HuH-7.5 (cell line): Measurements from ENCODE around the gene TRRAP.
"Not testable (repeated sequence)": the region's sequence is repeated elsewhere in the genome, so short reads cannot be mapped to it uniquely, and the experiment has no call there.

Source experiments
- DNase-seq: peaks from one replicate; pipeline ENCODE4 v3.0.0; 2011; ENCODE audit warnings: low spot score

TRRAP gene

DNA sequence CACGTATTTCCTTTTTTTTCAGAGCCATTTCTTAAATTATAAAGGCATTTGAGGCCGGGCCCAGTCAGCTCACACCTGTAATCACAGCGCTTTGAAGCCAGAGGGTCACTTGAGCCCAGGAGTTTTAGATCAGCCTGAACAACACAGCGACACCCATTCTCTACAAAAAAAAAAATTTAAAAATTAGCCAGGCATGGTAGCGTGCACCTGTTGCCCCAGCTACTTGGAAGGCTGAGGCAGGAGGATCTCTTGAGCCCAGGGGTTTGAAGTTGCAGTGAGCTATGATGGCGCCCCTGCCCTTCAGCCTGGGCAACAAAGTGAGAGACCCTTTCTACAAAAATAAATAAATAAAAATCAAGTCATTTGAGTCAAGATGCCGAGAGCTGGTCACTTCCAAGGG is 11.6 kb upstream of the TRRAP start:
- DNase-seq = no peak

- DNase-seq = no peak
Observed at GRCh38 chr7:98868450-98868849, 9.9 kb upstream of the TRRAP start.

GRCh38 chr7:98869027-98869596 is 9.2 kb upstream of the TRRAP start:
- DNase-seq = no peak

GRCh38 chr7:98869597-98870120 is 8.7 kb upstream of the TRRAP start, which contains the start of gene TMEM130:
Gene TMEM130, minus strand, starts transcription at chr7:98870014. Its CDS starts 153 bp downstream, at chr7:98869861.
- no peak for DNase-seq

GRCh38 chr7:98870121-98870651 is 8.1 kb upstream of the TRRAP start:
- DNase-seq = no peak

- no peak for DNase-seq
Observed at GRCh38 chr7:98870807-98871491, 7.4 kb upstream of the TRRAP start.

DNA sequence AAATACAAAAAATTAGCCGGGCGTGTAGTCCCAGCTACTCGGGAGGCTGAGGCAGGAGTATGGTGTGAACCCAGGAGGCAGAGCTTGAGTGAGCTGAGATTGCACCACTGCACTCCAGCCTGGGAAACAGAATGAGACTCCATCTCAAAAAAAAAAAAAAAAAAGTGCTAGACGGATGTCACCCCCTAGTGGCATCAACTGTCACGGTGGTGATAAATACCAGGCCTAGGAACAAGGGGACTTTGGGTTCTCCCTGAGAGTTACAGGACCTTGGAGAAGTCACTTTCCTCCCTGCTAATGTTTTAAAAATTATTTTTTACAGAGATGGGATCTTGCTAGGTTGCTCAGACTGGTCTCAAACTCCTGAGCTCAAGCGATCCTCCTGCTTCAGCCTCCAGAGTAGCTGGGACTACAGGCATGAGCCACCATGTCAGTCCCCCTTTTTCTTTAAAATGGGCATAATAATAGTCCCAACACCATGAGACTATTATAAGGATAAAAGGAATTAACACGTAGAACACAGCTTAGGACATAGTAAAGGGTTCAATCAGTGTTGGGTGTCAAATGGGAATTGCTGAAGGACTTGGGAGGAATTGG is 5.9 kb upstream of the TRRAP start:
- peak; percentile 78 for DNase-seq

GRCh38 chr7:98873610-98874009 is 4.7 kb upstream of the TRRAP start:
- DNase-seq = not testable (repeated sequence)

DNA sequence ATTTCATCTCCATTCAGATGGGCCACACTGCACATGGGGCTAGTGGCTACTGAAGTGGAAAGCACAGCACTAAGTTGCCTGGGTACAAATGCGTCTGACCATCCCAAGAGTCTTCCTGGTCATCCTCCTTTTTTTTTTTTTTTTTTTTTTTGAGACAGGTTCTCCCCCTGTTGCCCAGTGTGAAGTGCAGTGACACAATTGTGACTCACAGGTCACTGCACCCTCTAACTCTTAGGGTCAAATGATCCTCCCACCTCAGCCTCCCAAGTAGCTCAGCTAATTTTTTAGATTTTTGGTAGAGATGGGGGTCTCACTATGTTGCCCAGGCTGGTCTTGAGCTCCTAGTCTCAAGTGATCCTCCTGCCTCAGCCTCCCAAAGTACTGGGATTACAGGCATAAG is 3.4 kb upstream of the TRRAP start:
- DNase-seq = no peak

DNA sequence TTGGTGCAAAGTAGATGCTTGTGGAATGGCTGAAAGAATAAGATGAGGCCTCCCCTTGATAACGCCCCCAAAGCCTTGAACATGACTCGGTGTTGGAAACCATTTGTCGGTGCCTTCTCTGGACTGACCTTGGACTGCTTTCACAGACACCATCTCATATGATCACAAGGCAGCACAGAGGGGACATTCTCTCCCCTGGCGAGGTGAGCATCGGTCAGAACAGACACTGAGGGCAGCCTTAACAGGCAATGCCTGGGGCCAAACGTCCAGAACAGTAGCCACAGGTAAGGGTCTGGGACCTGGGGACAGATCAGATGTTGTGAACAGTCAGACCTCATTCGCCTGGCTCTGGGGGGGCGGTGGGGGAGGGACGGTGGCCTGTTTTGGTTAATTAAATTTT is 2.8 kb upstream of the TRRAP start:
- no peak for DNase-seq

DNA sequence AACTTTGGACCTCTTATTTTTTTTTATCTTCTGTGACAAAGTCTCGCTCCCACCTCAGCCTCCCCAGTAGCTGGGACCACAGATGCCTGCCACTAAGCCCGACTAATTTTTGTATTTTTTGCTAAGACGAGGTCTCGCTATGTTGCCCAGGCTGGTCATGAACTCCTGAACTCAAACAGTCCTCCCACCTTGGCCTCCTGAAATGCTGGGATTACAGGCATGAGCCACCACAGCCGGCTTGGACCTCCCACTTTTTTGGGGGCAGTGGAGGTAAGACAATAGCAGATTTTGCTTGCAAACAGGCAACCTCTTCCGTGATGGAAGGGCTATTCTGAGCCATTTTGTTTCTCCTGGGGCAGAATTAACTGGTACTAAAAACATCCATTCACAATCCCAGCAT is 1.2 kb upstream of the TRRAP start:
- no peak for DNase-seq

GRCh38 chr7:98877692-98878364 is 504 bp upstream of the TRRAP start:
- no peak for DNase-seq

- DNase-seq = peak; percentile 74
Observed at GRCh38 chr7:98879198-98879978, 1.1 kb downstream of the TRRAP start.

GRCh38 chr7:98879979-98880315 is 1.6 kb downstream of the TRRAP start:
- DNase-seq = no peak

DNA sequence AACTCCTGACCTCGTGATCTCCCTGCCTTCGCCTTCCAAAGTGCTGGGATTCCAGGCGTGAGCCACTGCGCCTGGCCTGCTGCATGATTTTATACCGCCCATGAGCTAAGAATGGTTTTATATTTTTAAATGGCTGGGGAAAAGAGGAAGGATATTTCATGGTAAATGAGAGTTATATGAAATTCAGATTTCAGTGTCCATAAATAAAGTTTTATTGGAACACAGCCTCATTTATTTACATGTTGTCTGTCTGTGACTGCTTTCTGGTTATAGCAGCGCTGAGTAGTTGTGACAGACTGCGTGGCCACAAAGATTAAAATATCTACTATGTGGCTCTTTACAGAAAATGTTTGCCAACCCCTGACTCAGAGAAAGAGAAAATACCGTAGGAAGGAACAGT is 2.2 kb downstream of the TRRAP start:
- no peak for DNase-seq

DNA sequence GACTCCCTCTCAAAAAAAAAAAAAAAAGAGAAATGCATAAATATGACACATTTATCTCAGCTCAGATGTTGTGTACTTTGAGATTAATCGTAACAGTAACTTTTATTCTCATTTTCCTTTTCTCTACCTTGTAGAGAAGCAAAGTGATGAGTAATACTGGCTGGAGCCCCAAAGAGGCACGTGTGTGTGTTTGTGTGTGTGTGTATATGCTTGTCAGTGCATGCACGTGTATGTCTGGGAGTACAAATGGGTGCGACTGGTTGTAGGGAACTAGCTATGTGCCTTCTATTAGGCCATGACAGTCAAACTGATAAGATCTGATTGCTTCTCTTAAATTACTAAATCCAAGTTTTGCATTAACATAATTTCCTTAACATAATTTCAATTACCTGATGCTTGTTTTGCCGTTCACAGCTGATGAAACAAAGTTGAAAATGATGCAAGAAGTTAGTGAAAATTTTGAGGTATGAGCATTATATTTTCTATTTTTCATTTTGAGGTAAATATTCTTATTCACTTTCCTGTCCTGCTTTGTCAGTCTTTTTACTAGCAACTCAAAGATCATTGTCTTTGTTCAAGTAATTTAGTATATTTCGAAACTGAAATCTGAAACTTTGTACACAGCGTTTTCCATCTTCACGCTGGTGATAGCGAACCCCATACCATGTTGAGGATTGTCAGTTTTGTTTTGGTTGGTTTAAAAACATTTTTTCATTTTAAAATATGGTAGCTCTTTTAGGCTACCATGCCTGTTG is 3.4 kb downstream of the TRRAP start:
- DNase-seq = no peak

DNA sequence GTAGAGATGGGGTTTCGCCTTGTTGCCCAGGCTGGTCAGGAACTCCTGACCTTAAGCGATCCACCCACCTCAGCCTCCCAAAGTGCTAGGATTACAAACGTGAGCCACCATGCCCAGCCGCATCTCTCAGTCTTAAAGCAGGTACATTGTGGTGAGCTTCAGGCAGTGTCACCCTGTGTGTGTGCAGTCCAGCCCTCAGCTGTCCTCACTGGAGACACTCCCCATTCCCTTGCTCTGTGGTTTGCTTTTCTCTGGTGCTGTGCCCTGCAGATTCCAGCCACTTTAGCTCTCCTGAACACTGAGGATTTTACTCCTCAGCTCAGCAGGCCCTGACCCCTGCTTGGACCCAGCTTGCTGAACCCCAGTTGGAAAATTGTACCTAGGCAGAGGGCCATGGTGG is 6.1 kb downstream of the TRRAP start:
- DNase-seq = no peak

GRCh38 chr7:98887038-98887437 is 8.7 kb downstream of the TRRAP start:
- DNase-seq = no peak

GRCh38 chr7:98892609-98893008 is 14.3 kb downstream of the TRRAP start:
- DNase-seq = no peak

- no peak for DNase-seq
Observed at GRCh38 chr7:98899816-98900215, 21.5 kb downstream of the TRRAP start.

- DNase-seq = no peak
Observed at GRCh38 chr7:98900815-98901214, 22.5 kb downstream of the TRRAP start.
